Adipocyte (in vitro differentiated cells): Measurements from ENCODE around the gene EEF1AKMT4.

Experiments used
- DNase-seq: peaks from one replicate; pipeline ENCODE4 v3.0.0-alpha.2; 2015; ENCODE audit warnings: low read depth
- H3K27me3 ChIP-seq: replicated peaks from 2 replicates; pipeline ENCODE4 v1.7.0; 2013; ENCODE audit warnings: mild to moderate bottlenecking, low read length, moderate library complexity; ENCODE audit not compliant: control insufficient read depth, insufficient read depth
- H3K36me3 ChIP-seq: 2 replicates; pipeline ENCODE4 v1.7.0; 2013; ENCODE audit warnings: low read length, mild to moderate bottlenecking, moderate library complexity; ENCODE audit not compliant: control insufficient read depth, insufficient read depth, severe bottlenecking
- H3K4me1 ChIP-seq: 2 replicates; pipeline ENCODE4 v1.7.0; 2013; ENCODE audit warnings: mild to moderate bottlenecking, low read length, moderate library complexity; ENCODE audit not compliant: control insufficient read depth, insufficient read depth
- H3K4me3 ChIP-seq: 2 replicates; pipeline ENCODE4 v1.7.0; 2013; ENCODE audit warnings: mild to moderate bottlenecking, low read length, moderate library complexity
- H3K9ac ChIP-seq: 2 replicates; pipeline ENCODE4 v1.7.0; 2013; ENCODE audit warnings: mild to moderate bottlenecking, low read length, moderate library complexity
- H3K9me3 ChIP-seq: 2 replicates; pipeline ENCODE4 v1.7.0; 2013; ENCODE audit warnings: mild to moderate bottlenecking, low read length, moderate library complexity; ENCODE audit not compliant: control insufficient read depth

The EEF1AKMT4 gene

GRCh38 chr3:184237211-184237610, 12.3 kb upstream of the EEF1AKMT4 start:
- H3K4me1 ChIP-seq = no peaks in the 10 kb centered on the region
- H3K9ac ChIP-seq = no peak overlapping the region
- H3K36me3 ChIP-seq = peaks cover under 1% of the 10 kb centered on the region
- H3K9me3 ChIP-seq = no peaks in the 10 kb centered on the region
- H3K27me3 ChIP-seq = peaks cover 31% of the 10 kb centered on the region
- DNase-seq = no peak
- H3K4me3 ChIP-seq = no peak overlapping the region

GRCh38 chr3:184237807-184238206, 11.7 kb upstream of the EEF1AKMT4 start:
- no peak for DNase-seq
- Histone ChIP-seq H3K9ac (no peak overlapping the region), H3K27me3 (peaks cover 26% of the 10 kb centered on the region), H3K4me1 (no peaks in the 10 kb centered on the region), H3K36me3 (peaks cover 7% of the 10 kb centered on the region), H3K9me3 (no peaks in the 10 kb centered on the region), H3K4me3 (no peak overlapping the region)

GRCh38 chr3:184238246-184238818, 11.1 kb upstream of the EEF1AKMT4 start:
- Histone ChIP-seq H3K4me1 (no peaks in the 10 kb centered on the region), H3K9ac (no peak overlapping the region), H3K4me3 (no peak overlapping the region), H3K9me3 (no peaks in the 10 kb centered on the region), H3K36me3 (peaks cover 12% of the 10 kb centered on the region), H3K27me3 (peaks cover 24% of the 10 kb centered on the region)
- no peak for DNase-seq

- no peak overlapping the region for H3K9ac ChIP-seq
- H3K36me3 ChIP-seq = peaks cover 21% of the 10 kb centered on the region
- H3K4me1 ChIP-seq = no peaks in the 10 kb centered on the region
- no peak for DNase-seq
- H3K9me3 ChIP-seq = no peaks in the 10 kb centered on the region
- no peak overlapping the region for H3K4me3 ChIP-seq
- H3K27me3 ChIP-seq = peaks cover 24% of the 10 kb centered on the region
Measured at GRCh38 chr3:184239221-184239620, 10.3 kb upstream of the EEF1AKMT4 start.

- Histone ChIP-seq H3K36me3 (peaks cover 26% of the 10 kb centered on the region), H3K9ac (no peak overlapping the region), H3K4me1 (no peaks in the 10 kb centered on the region), H3K9me3 (no peaks in the 10 kb centered on the region), H3K4me3 (no peak overlapping the region), H3K27me3 (peaks cover 24% of the 10 kb centered on the region)
- DNase-seq = no peak
Measured at GRCh38 chr3:184239708-184240107, 9.8 kb upstream of the EEF1AKMT4 start.

GRCh38 chr3:184240384-184241140, 8.9 kb upstream of the EEF1AKMT4 start:
- no peaks in the 10 kb centered on the region for H3K4me1 ChIP-seq
- DNase-seq = no peak

GRCh38 chr3:184241141-184241446, 8.4 kb upstream of the EEF1AKMT4 start:
- Histone ChIP-seq H3K4me3 (no peak overlapping the region), H3K9ac (no peak overlapping the region), H3K36me3 (peaks cover 36% of the 10 kb centered on the region), H3K4me1 (no peaks in the 10 kb centered on the region), H3K27me3 (peaks cover 20% of the 10 kb centered on the region), H3K9me3 (no peaks in the 10 kb centered on the region)
- DNase-seq = no peak

More at GRCh38 chr3:184240384-184241140, 8.9 kb upstream of the EEF1AKMT4 start:
- Histone ChIP-seq H3K9me3 (no peaks in the 10 kb centered on the region), H3K4me3 (no peak overlapping the region), H3K9ac (no peak overlapping the region), H3K36me3 (peaks cover 34% of the 10 kb centered on the region), H3K27me3 (peaks cover 24% of the 10 kb centered on the region)

GRCh38 chr3:184241447-184242296, 7.8 kb upstream of the EEF1AKMT4 start:
- Histone ChIP-seq H3K4me3 (no peak overlapping the region), H3K4me1 (no peaks in the 10 kb centered on the region), H3K9me3 (no peaks in the 10 kb centered on the region), H3K27me3 (peaks cover 15% of the 10 kb centered on the region), H3K9ac (no peak overlapping the region), H3K36me3 (peaks cover 36% of the 10 kb centered on the region)
- no peak for DNase-seq

GRCh38 chr3:184242297-184242685, 7.2 kb upstream of the EEF1AKMT4 start:
- Histone ChIP-seq H3K36me3 (peaks cover 36% of the 10 kb centered on the region), H3K27me3 (peaks cover 15% of the 10 kb centered on the region), H3K9me3 (no peaks in the 10 kb centered on the region), H3K4me1 (no peaks in the 10 kb centered on the region), H3K9ac (no peak overlapping the region), H3K4me3 (no peak overlapping the region)
- no peak for DNase-seq

- Histone ChIP-seq H3K9me3 (no peaks in the 10 kb centered on the region), H3K4me3 (peak within 1 kb of the TSS; percentile 98), H3K9ac (peak within 1 kb of the TSS; percentile 95), H3K36me3 (peaks cover 19% of the 10 kb centered on the region), H3K27me3 (no peaks in the 10 kb centered on the region), H3K4me1 (peaks cover 10% of the 10 kb centered on the region)
- DNase-seq = peak; percentile 95
Measured at GRCh38 chr3:184248454-184249411, 739 bp upstream of the EEF1AKMT4 start, which contains the start of gene ALG3. Gene ALG3, minus strand, starts transcription at chr3:184248962. Its CDS starts 22 bp downstream, at chr3:184248940.
